Measurements from ENCODE around the gene RAB28. TPM values are rescaled to one million over a fixed set of nuclear protein-coding genes. Genes with fewer than 3 reads are reported as not detected.

RAB28 gene
- total and polyA plus RNA-seq, 7 donors, result 5.1 to 9.0 (median 6.3) TPM

DNA sequence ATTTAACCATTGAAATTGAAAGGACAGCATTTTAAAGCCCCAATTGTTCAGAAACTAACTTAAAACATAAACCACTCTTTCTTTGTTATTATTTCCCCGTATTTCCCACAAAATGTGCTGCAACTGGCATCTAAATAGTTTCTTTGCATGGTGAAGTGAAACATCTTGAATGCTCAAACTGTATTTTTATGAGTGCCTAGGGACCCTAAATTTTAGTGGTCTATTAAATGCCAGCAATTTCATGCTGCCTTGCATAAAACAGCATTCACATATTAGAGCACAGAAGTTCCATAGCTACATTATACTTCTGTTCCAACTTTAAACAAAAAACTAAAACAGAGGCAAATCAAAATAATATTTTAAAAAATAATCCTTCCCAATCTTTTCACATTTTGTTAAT is 5.4 kb downstream of the RAB28 start:
- intact Hi-C loops (cut with DNase I), result no loop called here
- TF ChIP-seq, protein P1, sequence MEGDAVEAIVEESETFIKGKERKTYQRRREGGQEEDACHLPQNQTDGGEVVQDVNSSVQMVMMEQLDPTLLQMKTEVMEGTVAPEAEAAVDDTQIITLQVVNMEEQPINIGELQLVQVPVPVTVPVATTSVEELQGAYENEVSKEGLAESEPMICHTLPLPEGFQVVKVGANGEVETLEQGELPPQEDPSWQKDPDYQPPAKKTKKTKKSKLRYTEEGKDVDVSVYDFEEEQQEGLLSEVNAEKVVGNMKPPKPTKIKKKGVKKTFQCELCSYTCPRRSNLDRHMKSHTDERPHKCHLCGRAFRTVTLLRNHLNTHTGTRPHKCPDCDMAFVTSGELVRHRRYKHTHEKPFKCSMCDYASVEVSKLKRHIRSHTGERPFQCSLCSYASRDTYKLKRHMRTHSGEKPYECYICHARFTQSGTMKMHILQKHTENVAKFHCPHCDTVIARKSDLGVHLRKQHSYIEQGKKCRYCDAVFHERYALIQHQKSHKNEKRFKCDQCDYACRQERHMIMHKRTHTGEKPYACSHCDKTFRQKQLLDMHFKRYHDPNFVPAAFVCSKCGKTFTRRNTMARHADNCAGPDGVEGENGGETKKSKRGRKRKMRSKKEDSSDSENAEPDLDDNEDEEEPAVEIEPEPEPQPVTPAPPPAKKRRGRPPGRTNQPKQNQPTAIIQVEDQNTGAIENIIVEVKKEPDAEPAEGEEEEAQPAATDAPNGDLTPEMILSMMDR (IDR thresholded peaks at IDR 0.05), result no peak
- H3K4me3 ChIP-seq, result no peak overlapping the region
- peaks cover 17% of the 10 kb centered on the region for H3K4me1 ChIP-seq
- no peak for DNase-seq
- WGBS, 3 donors, result 73 to 82% (median 78%) methylated on average over 1 of the region's 1 CpG
- no peak for ATAC-seq
- H3K9me3 ChIP-seq, result no peaks in the 10 kb centered on the region
- H3K27ac ChIP-seq, result no peak overlapping the region
- H3K27me3 ChIP-seq (ENCODE audit: insufficient read depth in 3 of 3, low read length in 2 of 3), result no peaks in the 10 kb centered on the region
- H3K36me3 ChIP-seq (ENCODE audit: insufficient read depth in 1 of 2, low read depth in 1 of 2), result peaks cover 0 to 21% of the 10 kb centered on the region in 2 donors

- H3K27ac ChIP-seq, result no peak overlapping the region
- 89 to 97% (median 90%) methylated on average over 2 of the region's 2 CpGs for WGBS, 3 donors
- no peak for DNase-seq
- TF ChIP-seq, protein P1 (IDR thresholded peaks at IDR 0.05), result no peak
- H3K9me3 ChIP-seq, result no peaks in the 10 kb centered on the region
- H3K27me3 ChIP-seq (ENCODE audit: insufficient read depth in 3 of 3, low read length in 2 of 3), result no peaks in the 10 kb centered on the region
- ATAC-seq, result no peak
- peaks cover 15% of the 10 kb centered on the region for H3K4me1 ChIP-seq
- H3K36me3 ChIP-seq (ENCODE audit: insufficient read depth in 1 of 2, low read depth in 1 of 2), result peaks cover 0 to 24% of the 10 kb centered on the region in 2 donors
- intact Hi-C loops (cut with DNase I), result no loop called here
- no peak overlapping the region for H3K4me3 ChIP-seq
Measured at GRCh38 chr4:13478131-13478530, 6.0 kb downstream of the RAB28 start.

GRCh38 chr4:13476915-13477314 is 7.2 kb downstream of the RAB28 start:
- peaks cover 0 to 24% of the 10 kb centered on the region in 2 donors for H3K36me3 ChIP-seq (ENCODE audit: insufficient read depth in 1 of 2, low read depth in 1 of 2)
- TF ChIP-seq, protein P1 (IDR thresholded peaks at IDR 0.05), result no peak
- no peaks in the 10 kb centered on the region for H3K9me3 ChIP-seq
- no peak for DNase-seq
- H3K27ac ChIP-seq, result no peak overlapping the region
- peaks cover 2% of the 10 kb centered on the region for H3K4me1 ChIP-seq
- WGBS, 3 donors, result 85 to 91% (median 89%) methylated on average over 2 of the region's 2 CpGs
- no peaks in the 10 kb centered on the region for H3K27me3 ChIP-seq (ENCODE audit: insufficient read depth in 3 of 3, low read length in 2 of 3)
- no peak overlapping the region for H3K4me3 ChIP-seq
- no peak for ATAC-seq
- intact Hi-C loops (cut with DNase I), result no loop called here

DNA sequence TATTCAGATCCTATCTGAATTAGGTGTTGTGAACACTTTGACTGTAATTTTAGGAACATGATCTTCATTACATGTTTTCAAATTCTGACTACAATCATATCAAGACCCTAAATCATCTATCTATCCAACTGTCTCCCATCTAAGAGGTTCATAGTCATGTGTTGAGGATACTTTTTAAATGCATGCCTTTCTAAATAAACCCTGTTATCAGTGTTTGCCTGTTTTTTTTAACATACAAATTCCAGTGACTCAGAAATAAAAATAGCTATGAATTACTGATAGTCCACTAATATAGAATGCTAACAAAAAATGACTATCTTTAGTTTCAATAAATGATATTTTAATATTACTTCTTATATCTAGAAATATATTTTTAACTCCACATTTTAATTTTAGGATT is 8.0 kb downstream of the RAB28 start:
- DNase-seq (no peak), ATAC-seq (no peak)
- intact Hi-C loops (cut with DNase I), result no loop called here
- TF ChIP-seq, protein P1 (IDR thresholded peaks at IDR 0.05), result no peak
- H3K4me1 ChIP-seq, result no peaks in the 10 kb centered on the region
- no peak overlapping the region for H3K4me3 ChIP-seq
- no peaks in the 10 kb centered on the region for H3K27me3 ChIP-seq (ENCODE audit: insufficient read depth in 3 of 3, low read length in 2 of 3)
- no peak overlapping the region for H3K27ac ChIP-seq
- H3K36me3 ChIP-seq (ENCODE audit: insufficient read depth in 1 of 2, low read depth in 1 of 2), result peaks cover 0 to 24% of the 10 kb centered on the region in 2 donors
- H3K9me3 ChIP-seq, result no peaks in the 10 kb centered on the region

DNA sequence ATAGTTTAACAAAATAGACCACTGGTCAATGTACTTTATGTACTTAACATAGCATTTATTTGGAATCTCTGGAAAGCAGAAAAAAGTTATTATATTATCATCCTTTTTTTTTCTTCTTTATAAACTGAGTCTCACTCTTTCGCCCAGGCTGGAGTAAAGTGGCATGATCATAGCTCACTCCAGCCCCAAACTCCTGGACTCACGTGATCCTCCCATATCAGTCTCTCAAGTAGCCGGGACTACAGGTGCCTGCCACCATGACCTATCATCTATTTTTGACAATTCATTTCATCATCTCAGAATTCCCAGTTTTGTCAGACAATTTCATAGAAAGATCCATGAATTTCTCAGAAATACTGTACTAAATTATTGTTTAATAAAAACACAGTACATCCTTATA is 12.7 kb downstream of the RAB28 start:
- TF ChIP-seq, protein P1 (IDR thresholded peaks at IDR 0.05), result no peak
- ATAC-seq, result no peak
- no peak overlapping the region for H3K27ac ChIP-seq
- H3K27me3 ChIP-seq (ENCODE audit: insufficient read depth in 3 of 3, low read length in 2 of 3), result no peaks in the 10 kb centered on the region
- peaks cover 0 to 7% of the 10 kb centered on the region in 2 donors for H3K36me3 ChIP-seq (ENCODE audit: insufficient read depth in 1 of 2, low read depth in 1 of 2)
- no peaks in the 10 kb centered on the region for H3K9me3 ChIP-seq
- no peaks in the 10 kb centered on the region for H3K4me1 ChIP-seq
- WGBS, 3 donors, result 62 to 67% (median 64%) methylated on average over 3 of the region's 3 CpGs
- intact Hi-C loops (cut with DNase I), result no loop called here
- no peak overlapping the region for H3K4me3 ChIP-seq
- DNase-seq, result no peak

Data from psoas muscle (tissue), 8 donors.